CD4-positive, alpha-beta T cell treated with Interleukin-10 for 1 hour (primary cell): ENCODE results near the gene TP73.

Source experiments
- DNase-seq: peaks from one replicate; pipeline ENCODE4 v3.0.0-alpha.2; 2020

Gene TP73

DNA sequence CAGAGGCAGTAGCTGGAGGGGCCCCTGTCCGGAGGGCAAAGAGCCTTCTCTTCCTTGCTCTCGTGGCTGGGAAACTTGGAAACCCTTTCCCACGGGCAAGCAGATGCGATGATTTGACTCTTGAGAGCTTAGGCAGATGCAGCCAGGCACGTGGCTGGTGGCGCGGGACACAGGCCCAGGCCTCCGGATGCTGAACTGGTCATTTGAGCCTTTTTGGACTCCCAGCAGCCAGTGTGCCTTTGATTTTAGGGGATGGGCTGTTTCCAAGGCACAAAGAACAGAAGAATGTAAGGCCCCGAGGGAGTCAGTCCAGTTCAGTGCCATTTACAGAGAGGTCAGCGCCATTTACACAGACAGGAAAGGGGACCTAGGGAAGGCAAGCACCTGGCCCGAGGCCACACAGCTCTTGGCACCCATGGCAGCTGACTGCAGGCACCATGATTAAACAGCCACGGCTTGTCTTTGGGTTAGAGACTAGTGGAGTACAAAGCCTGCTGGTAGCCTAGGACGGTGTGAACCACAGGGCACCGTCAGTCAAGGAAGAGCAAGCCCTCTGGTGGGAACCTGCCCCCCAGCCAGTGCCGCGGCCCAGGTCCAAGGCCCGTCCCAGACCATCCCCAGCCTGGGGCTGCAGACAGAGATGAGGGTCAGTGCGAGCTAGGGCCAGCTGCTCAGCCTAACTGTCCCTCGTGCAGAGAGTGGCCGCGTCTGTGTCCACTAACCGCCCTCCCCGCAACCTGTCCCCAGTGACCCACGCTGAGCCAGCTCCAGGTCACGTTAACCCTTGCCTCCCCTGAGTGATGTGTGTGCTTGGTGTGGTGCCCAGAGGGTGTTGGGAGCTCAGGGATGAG lies 79.5 kb downstream of the TP73 start:
- no peak for DNase-seq

DNA sequence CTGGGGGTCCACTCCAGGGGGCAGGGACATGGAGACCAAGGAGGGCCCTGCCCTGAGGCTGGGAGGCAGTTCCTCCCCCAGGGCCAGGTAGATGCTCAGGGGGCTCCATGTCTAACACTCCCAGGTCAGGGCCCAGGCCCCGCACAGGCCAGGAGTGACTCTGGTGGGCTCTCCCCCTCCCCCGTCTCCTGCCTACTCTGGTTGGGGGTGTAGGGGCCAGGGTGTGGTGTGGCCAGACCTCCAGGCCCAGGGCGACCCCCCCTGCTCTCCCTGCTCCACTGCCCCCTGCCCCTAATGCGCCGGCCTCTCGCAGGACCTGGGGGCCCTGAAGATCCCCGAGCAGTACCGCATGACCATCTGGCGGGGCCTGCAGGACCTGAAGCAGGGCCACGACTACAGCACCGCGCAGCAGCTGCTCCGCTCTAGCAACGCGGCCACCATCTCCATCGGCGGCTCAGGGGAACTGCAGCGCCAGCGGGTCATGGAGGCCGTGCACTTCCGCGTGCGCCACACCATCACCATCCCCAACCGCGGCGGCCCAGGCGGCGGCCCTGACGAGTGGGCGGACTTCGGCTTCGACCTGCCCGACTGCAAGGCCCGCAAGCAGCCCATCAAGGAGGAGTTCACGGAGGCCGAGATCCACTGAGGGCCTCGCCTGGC lies 80.2 kb downstream of the TP73 start:
- DNase-seq, result no peak

DNA sequence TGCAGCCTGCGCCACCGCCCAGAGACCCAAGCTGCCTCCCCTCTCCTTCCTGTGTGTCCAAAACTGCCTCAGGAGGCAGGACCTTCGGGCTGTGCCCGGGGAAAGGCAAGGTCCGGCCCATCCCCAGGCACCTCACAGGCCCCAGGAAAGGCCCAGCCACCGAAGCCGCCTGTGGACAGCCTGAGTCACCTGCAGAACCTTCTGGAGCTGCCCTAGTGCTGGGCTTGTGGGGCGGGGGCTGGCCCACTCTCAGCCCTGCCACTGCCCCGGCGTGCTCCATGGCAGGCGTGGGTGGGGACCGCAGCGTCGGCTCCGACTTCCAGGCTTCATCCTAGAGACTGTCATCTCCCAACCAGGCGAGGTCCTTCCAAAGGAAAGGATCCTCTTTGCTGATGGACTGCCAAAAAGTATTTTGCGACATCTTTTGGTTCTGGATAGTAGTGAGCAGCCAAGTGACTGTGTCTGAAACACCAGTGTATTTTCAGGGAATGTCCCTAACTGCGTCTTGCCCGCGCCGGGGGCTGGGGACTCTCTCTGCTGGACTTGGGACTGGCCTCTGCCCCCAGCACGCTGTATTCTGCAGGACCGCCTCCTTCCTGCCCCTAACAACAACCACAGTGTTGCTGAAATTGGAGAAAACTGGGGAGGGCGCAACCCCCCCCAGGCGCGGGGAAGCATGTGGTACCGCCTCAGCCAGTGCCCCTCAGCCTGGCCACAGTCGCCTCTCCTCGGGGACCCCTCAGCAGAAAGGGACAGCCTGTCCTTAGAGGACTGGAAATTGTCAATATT lies 81.0 kb downstream of the TP73 start:
- DNase-seq, result no peak

DNA sequence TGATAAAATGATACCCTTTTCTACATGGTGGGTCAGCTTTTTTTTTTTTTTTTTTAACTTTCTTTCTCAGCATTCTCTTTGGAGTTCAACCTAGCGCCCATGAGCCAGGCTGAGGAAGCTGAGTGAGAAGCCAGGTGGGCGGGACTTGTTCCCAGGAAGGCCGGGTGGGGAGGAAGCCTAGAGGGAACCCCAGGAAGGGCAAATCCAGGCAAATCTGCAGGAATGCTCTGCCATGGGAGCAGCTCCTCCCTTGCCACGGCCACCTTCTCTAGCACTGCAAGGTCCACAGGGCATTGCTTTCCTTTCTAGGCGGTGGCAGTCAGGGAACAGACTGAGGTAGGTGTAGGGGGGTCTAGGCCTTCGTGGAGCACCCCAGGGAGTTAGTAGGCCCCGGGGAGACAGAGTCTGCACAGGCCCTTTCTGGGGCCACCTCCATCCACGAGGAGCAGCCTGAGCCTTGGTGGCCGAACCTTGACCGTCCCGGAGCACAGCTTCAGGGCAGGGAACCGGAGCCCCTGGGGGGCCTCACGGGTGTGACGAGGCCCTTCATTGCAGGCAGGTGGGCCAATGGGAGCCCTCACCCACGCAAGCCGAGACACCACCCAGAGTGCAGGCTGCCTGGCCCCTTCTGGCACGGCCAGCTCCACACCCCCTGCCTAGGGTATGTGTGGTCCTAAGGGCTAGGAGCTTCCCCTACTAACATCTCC lies 81.7 kb downstream of the TP73 start:
- DNase-seq, result no peak

DNA sequence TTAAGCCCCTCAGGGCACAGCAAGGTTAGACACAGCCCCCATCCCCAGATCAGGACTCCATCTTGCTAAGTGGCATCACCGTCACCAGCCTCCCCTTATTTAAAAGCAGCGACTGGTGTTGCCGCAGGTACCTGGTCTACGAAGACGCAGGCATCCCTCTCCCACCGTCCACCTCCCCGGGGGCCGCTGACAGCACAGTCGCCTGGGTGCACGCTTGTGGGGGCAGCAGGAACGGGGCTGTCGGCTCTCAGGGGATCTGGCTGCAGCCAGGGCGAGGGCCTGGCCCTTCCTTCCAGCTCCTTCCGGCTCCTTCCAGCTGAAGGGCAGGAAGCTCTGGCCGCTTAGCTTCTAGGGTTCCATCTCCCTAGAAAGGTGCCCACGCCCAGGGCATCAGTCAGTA lies 82.3 kb downstream of the TP73 start:
- no peak for DNase-seq

DNA sequence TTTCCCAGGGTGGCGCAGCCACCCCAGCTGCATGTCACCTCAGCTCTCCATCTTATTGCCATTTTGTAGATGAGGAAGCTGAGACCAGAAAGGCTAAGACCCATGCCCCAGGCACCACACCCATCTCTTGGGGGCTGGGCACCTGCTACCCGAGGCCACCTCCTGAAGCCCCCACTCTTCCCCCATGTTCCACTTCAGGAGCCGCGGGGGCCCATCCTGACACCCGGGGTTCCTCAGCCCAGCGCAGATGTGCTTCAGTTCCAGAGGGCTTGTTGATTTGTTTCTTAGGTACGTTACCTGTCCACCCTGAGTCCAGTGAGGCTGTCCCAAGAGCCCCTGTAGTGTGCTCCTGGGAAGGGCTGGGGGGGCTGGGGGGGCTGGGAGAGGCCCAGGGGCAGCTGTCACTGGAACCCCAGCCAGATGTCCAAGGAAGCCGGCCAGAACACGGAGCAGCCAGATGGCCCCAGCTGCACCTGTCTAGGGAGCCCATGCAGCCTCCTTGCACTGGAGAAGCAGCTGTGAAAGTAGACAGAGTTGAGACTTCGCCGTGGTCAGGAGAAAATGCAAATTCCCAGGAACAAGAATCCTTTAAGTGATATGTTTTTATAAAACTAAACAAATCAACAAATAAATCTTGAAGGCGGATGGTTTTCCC lies 82.8 kb downstream of the TP73 start:
- DNase-seq, result no peak

DNA sequence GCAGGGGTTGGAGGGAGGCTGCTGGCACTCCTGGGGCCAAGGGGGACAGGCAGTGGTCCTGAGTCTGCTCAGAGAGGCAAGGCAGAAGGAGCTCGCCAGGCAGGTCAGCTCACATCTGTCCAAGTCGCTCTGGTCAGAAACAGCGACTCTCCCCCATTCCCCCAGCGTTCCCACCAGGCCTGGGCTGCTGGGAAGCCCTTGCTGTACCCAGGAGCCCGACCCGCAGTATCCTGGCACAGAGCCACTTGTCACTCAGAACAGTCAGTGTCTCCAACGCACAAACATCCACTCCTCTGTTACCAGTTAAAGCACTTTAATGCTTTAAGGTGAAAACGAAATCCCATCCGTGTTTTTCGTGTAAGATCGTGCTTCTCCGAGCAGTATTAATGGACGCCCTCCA lies 83.4 kb downstream of the TP73 start:
- no peak for DNase-seq

DNA sequence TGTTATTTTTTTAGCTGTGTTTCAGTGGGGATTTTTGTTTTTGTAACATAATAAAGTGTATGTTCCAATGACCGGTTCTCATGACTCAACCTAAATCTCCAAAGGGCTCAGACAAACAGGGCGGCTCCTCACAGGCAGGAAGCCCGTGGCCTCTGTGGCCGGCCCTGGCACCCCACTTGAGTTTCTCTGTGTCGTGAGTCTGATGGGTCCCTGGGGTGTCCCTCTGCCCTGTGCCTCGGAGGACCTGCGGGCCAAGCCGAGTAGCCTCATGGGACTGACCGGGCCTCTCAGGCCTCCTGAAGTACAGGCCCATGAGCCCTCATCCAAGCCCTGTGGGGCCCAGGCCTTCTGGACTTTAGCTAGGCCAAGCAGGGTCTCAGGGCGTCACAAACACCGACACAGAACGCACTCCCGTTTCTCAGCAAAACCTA lies 83.8 kb downstream of the TP73 start:
- no peak for DNase-seq

DNA sequence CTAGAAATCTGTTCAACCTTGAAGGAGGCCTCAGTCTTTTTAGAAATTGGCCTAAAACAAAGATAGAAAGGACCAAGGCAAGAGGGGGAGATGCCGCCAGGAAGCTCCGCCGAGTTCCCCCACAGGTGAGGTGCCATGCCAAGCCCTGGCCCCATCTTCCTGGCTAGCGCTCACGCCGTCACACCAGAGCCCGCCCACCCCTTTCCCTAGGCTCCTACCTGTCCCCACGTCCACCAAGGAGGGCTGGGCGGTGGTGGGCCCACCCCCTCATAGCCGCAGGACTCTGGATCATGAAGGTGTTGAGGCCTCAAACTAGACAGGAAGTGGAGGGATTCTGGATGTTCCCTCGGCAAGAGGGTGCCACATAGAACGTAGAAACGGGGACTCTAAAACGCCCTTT lies 84.4 kb downstream of the TP73 start:
- DNase-seq, result no peak

DNA sequence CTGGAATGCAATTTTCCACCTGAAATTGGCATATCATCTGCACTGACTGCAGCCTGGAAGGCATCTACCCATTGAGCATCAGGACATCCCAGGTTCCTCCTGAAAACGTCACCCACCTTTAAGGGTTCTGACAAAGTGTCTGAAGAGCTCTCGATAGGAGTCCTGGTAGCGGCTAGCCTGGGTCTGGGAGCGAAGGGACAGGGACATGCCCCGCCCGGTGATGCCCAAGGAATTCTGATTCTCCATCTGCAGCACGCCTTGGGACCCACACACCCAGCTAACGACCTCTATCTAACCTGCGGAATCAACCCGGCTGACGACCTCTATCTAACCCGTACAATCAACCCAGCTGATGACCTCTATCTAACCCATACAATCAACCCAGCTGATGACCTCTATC lies 86.6 kb downstream of the TP73 start:
- no peak for DNase-seq

DNA sequence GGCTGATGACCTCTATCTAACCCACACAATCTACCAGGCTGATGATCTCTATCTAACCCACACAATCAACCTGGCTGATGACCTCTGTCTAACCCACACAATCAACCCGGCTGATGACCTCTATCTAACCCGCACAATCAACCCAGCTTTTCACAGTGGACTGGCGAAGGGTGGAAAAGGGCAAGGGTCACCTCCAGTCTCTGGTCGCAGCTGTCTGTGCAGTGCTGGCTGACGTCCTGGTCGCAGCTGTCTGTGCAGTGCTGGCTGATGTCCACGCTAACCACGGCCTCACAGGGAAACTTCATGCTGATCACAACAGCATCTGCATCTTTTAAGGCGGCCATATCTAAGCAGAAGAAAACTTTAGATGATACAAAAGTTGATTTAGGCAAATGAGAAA lies 87.7 kb downstream of the TP73 start:
- DNase-seq, result no peak

DNA sequence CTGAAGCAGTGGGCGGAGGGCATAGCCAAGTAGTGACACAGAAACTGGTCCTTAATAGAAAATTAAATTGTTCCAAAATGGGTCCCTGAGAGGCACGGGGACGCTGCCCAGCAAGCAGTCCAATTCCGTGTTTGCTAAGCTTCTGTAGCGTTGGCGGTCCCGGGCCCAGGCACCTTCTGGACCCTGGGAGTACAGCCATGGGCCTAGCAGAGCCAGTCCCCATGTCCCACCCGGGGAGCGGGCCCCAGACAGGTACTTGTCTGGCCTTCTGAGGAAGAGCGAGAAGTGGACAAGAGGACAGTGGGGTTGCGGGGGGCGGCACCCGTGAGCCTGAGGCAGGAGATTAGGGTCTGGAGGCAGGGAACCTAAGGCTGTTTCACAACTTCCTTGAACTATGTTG lies 88.4 kb downstream of the TP73 start:
- no peak for DNase-seq

DNA sequence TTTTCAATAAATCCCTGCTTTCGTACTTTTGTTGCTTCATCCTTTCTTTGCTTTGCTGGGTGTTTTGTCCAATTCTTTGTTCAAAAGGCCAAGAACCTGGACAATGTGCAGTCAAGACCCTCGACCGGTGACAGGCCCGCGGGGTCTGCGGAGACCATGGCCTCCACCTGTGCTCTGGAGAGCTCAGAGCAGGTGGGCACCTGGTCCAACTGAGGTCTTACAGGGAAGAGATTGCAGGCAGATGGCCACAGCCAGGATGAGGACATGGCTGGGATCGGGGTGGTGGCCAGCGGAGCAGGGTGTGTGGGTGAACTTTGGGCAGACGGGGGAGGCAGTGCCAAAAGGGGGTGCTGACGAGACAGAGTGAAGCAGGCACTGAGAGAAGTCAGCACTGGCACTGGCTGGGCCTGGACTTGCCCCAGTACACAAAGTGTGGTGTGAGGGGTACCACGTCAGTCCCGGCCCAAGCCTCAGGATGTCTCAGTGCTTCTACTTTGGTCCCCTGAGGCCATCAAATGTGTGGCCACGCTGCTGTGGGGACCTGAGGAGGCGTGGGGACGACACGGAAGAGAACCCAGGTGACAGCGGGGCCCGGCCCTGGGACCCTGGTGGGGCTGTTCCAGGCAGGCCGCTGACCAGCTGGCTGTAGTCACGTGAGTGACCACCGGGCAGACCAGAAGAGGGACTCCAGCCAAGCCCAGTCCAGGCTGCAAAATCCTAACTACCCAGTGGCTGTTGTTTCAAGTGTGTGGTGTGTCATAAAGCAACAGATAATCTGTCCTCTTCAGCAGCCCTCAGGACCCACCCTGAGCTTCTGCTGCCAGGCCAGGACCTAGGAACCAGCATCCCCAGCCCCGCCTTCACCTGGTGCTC lies 89.5 kb downstream of the TP73 start:
- no peak for DNase-seq

DNA sequence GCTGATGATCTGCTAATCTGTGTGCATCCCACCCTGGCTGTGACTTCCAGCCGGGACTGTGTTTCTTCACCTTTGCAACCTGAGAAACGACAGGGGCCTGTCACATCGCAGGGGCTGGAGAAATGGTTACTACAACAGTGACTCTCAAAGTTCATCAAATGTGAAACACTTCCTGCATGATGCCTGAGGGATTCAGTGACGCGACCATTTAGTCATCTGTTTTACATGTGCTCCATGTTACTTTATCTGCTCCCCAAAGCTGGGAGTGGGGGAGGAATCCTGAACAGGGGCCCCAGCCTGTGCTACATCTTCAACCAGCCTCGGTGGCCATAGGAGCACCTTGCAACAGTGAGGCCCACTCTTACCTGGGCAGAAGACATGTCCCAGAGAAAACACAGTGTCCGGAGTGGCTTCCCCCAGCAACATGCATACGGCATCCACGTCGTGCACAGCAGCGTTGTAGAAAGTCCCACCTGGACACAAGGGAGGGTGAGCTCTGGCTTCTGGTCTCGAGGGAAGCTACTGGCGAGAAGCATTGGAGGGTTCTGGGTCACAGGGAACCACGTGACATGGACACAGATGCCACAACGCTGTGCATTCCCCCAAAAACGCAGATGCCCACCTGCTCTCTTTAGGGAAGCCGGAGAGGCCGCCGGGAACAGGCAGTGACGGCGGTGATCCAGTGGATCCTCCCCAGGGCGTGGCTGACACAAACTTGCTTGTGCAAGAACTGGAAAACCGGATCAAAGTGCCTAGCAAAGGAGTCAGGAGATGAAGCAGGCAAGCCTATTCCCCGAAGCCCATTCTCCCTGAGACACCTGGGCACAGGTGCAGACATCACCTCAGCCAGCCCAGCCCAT lies 90.4 kb downstream of the TP73 start:
- DNase-seq, result no peak

DNA sequence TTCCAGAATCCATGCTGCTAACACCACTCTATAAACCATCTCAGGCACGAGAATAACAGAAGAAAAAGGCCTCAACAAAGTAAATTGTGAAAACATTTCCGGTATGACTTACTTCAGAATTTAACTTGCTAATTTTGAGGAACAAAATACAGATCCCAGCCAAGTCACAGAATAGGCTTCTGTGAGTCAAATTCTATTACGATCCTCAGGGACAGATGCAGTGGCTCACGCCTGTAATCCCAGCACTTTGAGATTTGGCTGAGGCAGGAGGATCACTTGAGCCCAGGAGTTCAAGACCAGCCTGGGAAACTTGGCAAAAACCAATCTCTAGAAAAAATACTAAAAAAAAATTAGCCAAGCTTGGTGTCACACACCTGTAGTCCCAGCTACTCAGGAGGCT lies 91.1 kb downstream of the TP73 start:
- no peak for DNase-seq

DNA sequence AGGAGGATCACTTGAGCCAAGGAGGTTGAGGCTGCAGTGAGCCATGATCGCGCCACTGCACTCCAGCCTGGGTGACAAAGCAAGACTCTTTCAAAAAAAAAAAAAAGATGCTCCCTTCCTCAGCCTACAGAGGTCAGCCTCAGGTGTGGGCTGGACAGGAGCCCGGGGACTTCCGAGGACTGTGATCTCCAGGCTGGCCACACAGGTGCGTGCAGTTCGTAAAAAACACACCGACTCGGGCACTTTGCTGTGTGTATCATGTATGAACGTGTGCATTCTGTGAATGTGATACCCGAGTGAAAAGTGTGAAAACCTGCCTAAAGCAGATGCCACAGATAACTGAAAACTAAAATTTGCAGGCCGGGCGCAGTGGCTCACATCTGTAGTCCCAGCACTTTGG lies 91.5 kb downstream of the TP73 start:
- DNase-seq, result no peak

DNA sequence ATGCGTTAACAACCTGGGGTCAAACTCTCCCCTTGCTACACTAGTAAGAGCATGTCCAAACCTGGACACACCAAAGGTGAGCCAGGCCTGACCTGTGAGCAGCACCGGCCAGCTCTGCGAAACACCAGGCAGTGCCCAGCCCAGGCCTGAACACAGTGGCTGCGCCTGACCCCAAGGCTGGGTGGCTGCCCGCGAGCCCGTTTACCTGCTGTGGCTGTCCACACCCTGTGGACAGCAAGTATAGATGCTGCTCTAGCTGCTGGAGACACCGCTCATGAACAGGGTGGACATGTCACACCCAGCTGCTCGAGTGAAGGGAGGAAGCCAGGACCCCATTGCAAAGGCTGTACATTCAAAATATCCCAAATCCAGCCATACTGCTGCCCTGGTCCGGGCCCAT lies 92.3 kb downstream of the TP73 start:
- DNase-seq, result no peak

DNA sequence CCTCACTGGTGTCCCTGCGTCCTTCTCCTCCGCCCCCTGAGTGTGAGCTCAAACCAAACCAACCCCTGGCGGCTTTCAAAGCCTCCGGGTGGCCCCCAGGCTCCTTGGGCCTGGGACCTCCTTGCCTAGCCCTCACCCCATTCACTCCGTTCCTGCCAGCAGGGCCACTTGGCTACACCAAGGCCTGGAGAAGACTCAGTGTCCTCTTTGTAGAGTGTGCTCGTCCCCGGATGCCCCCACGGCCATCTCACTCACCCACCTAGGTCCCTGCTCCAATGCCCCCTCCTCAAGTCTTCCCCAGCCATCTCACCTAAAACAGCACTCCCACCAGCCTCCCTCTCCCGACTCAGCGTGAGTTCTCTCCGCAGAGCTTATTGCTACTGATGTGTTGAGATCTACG lies 92.8 kb downstream of the TP73 start:
- no peak for DNase-seq

DNA sequence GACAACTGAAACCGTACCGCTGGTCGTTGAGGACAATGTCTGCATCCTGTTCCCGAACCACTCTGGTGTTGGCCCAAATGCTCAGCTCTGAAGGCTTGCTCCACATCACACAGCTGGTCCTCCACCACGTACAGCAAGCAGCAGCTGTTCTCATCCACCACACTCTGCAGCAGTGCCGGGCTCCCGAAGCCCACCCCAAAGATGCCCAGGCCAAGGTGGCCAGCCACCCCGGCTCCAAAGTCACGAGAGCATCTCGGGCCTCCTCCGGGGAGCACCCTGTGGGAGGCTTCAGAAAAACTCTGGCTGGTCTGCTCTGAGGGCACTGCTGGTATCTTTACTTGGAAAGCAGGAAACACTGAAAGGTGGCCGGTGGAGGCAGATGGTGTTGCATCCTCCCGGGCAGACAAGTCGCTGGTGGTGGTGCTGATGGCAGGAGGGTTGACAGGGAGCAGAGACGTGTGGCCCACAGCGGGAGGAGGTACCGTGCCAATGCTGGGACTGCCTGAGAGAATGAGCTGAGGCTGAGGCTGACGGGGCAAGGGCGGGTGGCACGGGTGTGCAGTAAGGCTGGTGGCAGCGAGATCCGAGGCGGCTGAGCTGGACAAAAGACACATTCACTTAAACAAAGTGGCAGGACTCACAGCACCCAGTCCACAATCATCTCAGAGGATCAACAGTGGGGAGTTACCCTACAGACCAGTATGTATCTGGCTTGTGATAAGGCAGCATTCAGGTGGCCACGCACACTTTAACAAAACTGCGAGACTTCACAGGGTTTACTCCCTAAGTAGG lies 93.5 kb downstream of the TP73 start:
- no peak for DNase-seq

DNA sequence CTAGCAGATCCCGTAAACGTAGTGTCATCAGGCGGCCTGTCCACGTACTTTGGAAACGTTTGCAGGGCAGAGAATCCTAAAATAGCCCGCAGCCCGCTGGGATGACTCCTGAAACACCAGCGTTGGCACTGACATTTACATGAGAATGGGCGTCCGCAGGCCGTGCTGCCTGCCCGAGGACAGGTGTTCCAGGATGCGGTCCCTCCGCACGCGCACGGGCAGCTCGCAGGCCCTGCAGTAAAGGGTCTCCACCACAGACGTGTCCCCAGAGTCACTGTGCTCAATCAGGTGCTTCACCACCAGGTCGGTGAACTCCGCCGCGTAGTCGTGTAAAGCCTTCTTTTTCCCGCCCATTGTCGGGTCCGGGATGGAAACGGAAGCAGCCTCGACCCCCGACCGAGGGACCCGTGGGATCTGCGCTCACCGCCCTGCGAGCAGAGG lies 94.1 kb downstream of the TP73 start:
- DNase-seq, result no peak
